ENCODE results near the gene KRTAP2-4.
"Not testable (repeated sequence)": the region's sequence is repeated elsewhere in the genome, so short reads cannot be mapped to it uniquely, and the experiment has no call there.

GRCh38 chr17:41084100-41084856 is 18.6 kb upstream of the KRTAP2-4 start, which contains the start of gene KRTAP4-7:
- not testable (repeated sequence) for TF ChIP-seq CTCF (conservative IDR thresholded peaks at IDR 0.05); EZH2 (IDR thresholded peaks at IDR 0.05; ENCODE audit: low read depth)
